Central memory CD8-positive, alpha-beta T cell (primary cell): Measurements from ENCODE around the gene RAC3.
"Not testable (repeated sequence)": the region's sequence is repeated elsewhere in the genome, so short reads cannot be mapped to it uniquely, and the experiment has no call there.

ENCODE experiments used
- ATAC-seq: fragments of 150-1000 bp; cut with Tn5 transposase; replicated peaks from 2 replicates; pipeline ENCODE4 v1.10.0; 2022; ENCODE audit warnings: mild to moderate bottlenecking, moderate FRiP score, moderate number of reproducible peaks; ENCODE audit not compliant: poor library complexity, severe bottlenecking; ENCODE audit errors: extremely low read depth
- DNase-seq, 2 donors: peaks; one replicate each; pipeline ENCODE4 v3.0.0; 2021; ENCODE audit warnings: low spot score in 2 of 2
- H3K27ac Mint-ChIP-seq: one replicate; pipeline ENCODE4 v1.8.0; 2022; ENCODE audit warnings: low read depth, mild to moderate bottlenecking, moderate library complexity, mixed read lengths
- H3K27me3 Mint-ChIP-seq: one replicate; pipeline ENCODE4 v1.8.0; 2022; ENCODE audit warnings: mixed read lengths
- H3K36me3 Mint-ChIP-seq: one replicate; pipeline ENCODE4 v1.8.0; 2022; ENCODE audit warnings: mild to moderate bottlenecking, moderate library complexity, mixed read lengths; ENCODE audit not compliant: insufficient read depth
- H3K4me1 Mint-ChIP-seq: one replicate; pipeline ENCODE4 v1.8.0; 2022; ENCODE audit warnings: mixed read lengths
- H3K4me3 Mint-ChIP-seq: one replicate; pipeline ENCODE4 v1.8.0; 2022; ENCODE audit warnings: mild to moderate bottlenecking, moderate library complexity, mixed read lengths
- H3K9me3 Mint-ChIP-seq: one replicate; pipeline ENCODE4 v1.8.0; 2022; ENCODE audit warnings: mixed read lengths

Gene RAC3

DNA sequence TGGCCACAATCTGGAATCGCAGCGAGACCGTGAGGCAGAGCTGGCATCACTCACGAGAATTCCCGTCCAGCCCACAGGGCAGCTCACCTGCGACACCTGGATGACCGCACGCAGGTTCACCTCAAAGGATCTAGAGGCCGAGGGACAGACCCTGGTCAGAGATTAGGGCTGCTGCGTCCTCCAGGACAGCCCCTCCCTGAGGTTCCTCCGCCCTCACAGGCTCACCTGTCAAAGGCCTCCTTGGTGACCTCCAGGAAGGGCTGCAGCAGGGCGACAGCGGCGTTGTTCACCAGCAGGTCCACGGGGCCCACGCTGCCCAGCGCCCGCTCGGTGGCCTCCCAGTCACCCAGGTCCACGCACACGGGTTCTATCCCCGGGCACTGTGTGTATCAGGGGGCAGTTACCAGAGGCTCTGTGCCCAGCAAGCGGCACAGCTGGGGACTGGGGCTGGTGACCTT lies 5.2 kb downstream of the RAC3 start:
- no peak for DNase-seq
- ATAC-seq = no peak

DNA sequence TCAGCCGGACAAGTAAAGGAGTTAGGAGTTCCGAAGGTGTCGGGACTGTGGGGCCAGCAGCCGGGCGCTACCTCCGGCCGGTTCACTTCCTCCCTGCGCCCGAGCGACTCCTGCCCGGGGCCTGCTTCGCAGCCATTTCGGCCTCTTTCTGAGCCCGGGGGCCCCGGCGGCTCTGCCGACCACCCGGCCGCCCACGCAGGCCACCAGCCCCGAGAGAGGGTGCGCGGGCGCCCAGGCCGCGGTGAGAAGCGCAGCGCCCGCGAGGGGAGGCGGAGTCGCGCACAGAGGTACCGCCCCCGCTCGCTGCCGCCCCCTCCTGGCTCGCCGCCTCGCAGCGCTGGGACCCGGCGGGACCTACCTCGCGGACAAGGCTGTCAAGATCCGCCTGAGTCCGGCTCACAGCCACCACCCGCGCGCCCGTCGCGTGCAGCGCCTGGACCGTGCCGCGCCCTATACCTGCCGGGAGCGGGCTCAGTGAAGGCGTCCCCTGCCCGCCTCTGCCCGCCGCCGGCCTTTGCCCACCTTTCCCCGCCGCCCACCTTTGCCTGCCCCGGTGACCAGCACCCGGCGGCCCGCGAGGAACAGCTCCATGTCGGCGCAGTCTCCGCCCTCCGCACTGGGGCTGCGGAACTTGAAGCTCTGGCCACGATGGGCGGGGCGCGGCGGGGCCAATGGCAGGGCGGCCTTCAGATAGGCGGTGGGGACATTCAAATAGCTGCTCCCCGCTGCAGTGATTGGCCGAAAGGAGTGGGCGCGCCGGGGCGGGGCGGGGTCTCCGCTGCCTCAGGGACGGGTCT lies 5.8 kb downstream of the RAC3 start, which contains the start of gene DCXR:
DCXR (minus strand) TSS at position 606 of the 797 bp plus-strand sequence; CDS start at position 591, 15 bp downstream.
- H3K4me1 Mint-ChIP-seq = peaks cover 9% of the 10 kb centered on the region
- H3K4me3 Mint-ChIP-seq = peak within 1 kb of the TSS; percentile 84
- H3K9me3 Mint-ChIP-seq = no peaks in the 10 kb centered on the region
- ATAC-seq (peak; percentile 92), DNase-seq (peak; percentile 88)
- no peaks in the 10 kb centered on the region for H3K27me3 Mint-ChIP-seq
- H3K27ac Mint-ChIP-seq = peak within 1 kb of the TSS; percentile 75
- H3K36me3 Mint-ChIP-seq = no peaks in the 10 kb centered on the region

More for the DNA sequence above, 5.2 kb downstream of the RAC3 start:
- H3K27ac Mint-ChIP-seq = no peak overlapping the region
- no peaks in the 10 kb centered on the region for H3K9me3 Mint-ChIP-seq
- no peaks in the 10 kb centered on the region for H3K36me3 Mint-ChIP-seq
- H3K4me3 Mint-ChIP-seq = peak overlapping the region; percentile 84
- H3K4me1 Mint-ChIP-seq = peaks cover 9% of the 10 kb centered on the region
- no peaks in the 10 kb centered on the region for H3K27me3 Mint-ChIP-seq

- Mint-ChIP-seq H3K9me3 (no peaks in the 10 kb centered on the region), H3K27me3 (no peaks in the 10 kb centered on the region), H3K4me1 (peaks cover 9% of the 10 kb centered on the region), H3K36me3 (no peaks in the 10 kb centered on the region), H3K27ac (peak overlapping the region; percentile 75), H3K4me3 (peak overlapping the region; percentile 84)
- DNase-seq = no peak
- no peak for ATAC-seq
Measured at GRCh38 chr17:82037889-82038195, 6.4 kb downstream of the RAC3 start.

DNA sequence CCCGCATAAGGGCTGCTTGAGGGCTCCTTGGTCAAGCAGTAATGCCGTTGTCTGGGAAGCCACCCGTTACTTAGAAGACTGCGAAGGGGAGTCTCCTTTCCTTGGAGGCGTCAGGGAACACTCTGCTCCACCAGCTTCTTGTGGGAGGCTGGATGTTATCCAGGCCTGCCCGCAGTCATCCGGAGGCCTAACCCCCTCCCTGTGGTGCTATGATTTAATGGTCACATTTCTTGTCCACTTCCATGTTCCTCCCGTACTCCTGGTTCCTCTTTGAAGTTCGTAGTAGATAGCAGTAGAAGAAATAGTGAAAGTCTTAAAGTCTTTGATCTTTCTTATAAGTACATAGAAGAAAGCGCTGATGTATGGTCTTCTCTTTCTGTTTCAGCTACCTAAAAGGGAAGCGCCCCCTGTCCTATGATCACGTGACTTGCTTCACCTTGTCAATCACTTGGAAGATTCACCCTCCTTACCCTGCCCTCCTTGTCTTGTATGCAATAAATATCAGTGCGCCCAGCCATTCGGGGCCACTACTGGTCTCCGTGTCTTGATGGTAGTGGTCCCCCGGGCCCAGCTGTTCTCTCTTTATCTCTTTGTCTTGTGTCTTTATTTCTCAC lies 7.4 kb downstream of the RAC3 start:
- H3K27me3 Mint-ChIP-seq, H3K4me3 Mint-ChIP-seq, ATAC-seq, H3K36me3 Mint-ChIP-seq, H3K27ac Mint-ChIP-seq, DNase-seq, H3K4me1 Mint-ChIP-seq, H3K9me3 Mint-ChIP-seq: not testable (repeated sequence)

GRCh38 chr17:82039695-82040299 lies 8.3 kb downstream of the RAC3 start:
- Mint-ChIP-seq H3K27me3 (no peaks in the 10 kb centered on the region), H3K27ac (no peak overlapping the region), H3K4me3 (no peak overlapping the region), H3K4me1 (peaks cover 9% of the 10 kb centered on the region), H3K9me3 (no peaks in the 10 kb centered on the region), H3K36me3 (peaks cover 2% of the 10 kb centered on the region)
- ATAC-seq (no peak), DNase-seq (no peak)

GRCh38 chr17:82041144-82041814 lies 9.8 kb downstream of the RAC3 start:
- H3K4me3 Mint-ChIP-seq = no peak overlapping the region
- no peaks in the 10 kb centered on the region for H3K27me3 Mint-ChIP-seq
- DNase-seq = no peak
- peaks cover 9% of the 10 kb centered on the region for H3K4me1 Mint-ChIP-seq
- ATAC-seq = no peak
- no peak overlapping the region for H3K27ac Mint-ChIP-seq
- H3K9me3 Mint-ChIP-seq = no peaks in the 10 kb centered on the region
- peaks cover 2% of the 10 kb centered on the region for H3K36me3 Mint-ChIP-seq

GRCh38 chr17:82042649-82043048 lies 11.2 kb downstream of the RAC3 start:
- Mint-ChIP-seq H3K4me1 (peaks cover 5% of the 10 kb centered on the region), H3K36me3 (peaks cover 3% of the 10 kb centered on the region), H3K4me3 (no peak overlapping the region), H3K27me3 (no peaks in the 10 kb centered on the region), H3K9me3 (no peaks in the 10 kb centered on the region), H3K27ac (no peak overlapping the region)
- ATAC-seq (no peak), DNase-seq (no peak)

DNA sequence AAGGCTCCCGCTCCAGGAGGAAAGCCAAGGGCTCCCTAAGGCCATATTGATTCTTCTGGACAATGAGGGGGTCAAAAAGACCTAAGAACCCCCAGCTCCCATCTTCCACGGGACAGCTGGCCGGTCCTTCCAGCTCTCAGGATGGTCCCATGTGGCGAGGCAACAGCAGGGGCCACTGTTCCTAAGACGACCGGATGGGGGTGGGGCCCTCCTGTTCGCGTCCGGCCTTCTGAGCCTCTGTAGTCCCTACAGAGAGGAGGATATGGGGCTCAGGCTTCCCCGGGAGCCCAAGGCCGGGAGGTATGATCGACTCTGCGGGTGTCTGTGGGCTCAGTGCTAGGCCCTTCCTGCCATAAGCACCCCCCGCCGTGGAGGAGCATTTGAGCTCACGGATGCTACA lies 12.0 kb downstream of the RAC3 start:
- Mint-ChIP-seq H3K27me3 (no peaks in the 10 kb centered on the region), H3K4me1 (no peaks in the 10 kb centered on the region), H3K4me3 (no peak overlapping the region), H3K36me3 (peaks cover 3% of the 10 kb centered on the region), H3K27ac (no peak overlapping the region), H3K9me3 (no peaks in the 10 kb centered on the region)
- ATAC-seq (no peak), DNase-seq (no peak)

- H3K36me3 Mint-ChIP-seq = peaks cover 3% of the 10 kb centered on the region
- peaks cover 4% of the 10 kb centered on the region for H3K4me1 Mint-ChIP-seq
- DNase-seq (no peak), ATAC-seq (no peak)
- no peaks in the 10 kb centered on the region for H3K9me3 Mint-ChIP-seq
- no peaks in the 10 kb centered on the region for H3K27me3 Mint-ChIP-seq
- no peak overlapping the region for H3K27ac Mint-ChIP-seq
- no peak overlapping the region for H3K4me3 Mint-ChIP-seq
Measured at GRCh38 chr17:82045936-82046484, 14.5 kb downstream of the RAC3 start.

DNA sequence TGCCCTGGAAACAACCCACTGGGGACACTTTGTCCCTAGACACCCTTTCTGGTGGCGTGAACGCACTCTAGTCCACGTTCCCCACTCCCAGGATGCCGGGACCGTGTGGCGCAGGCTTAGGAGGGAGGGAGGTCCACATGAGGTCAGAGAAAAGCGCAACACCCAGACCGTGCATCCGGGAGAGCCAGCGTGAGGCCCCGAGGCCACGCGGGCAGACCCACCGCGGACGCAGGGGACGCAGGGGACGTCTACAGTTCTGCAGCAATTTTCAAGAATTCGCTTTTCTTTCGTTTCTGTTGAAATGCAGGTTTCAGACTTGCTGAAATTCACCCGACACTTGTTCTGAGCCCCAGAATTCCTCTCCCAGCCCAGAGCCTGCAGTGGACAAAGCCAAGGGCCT lies 15.4 kb downstream of the RAC3 start:
- peaks cover 5% of the 10 kb centered on the region for H3K4me1 Mint-ChIP-seq
- H3K9me3 Mint-ChIP-seq = no peaks in the 10 kb centered on the region
- DNase-seq = no peak
- peaks cover 3% of the 10 kb centered on the region for H3K36me3 Mint-ChIP-seq
- no peaks in the 10 kb centered on the region for H3K27me3 Mint-ChIP-seq
- ATAC-seq = no peak
- no peak overlapping the region for H3K4me3 Mint-ChIP-seq
- H3K27ac Mint-ChIP-seq = no peak overlapping the region

GRCh38 chr17:82047379-82047778 lies 15.9 kb downstream of the RAC3 start:
- no peaks in the 10 kb centered on the region for H3K9me3 Mint-ChIP-seq
- H3K4me3 Mint-ChIP-seq = no peak overlapping the region
- peaks cover 3% of the 10 kb centered on the region for H3K36me3 Mint-ChIP-seq
- H3K27ac Mint-ChIP-seq = no peak overlapping the region
- peaks cover 5% of the 10 kb centered on the region for H3K4me1 Mint-ChIP-seq
- no peaks in the 10 kb centered on the region for H3K27me3 Mint-ChIP-seq
- DNase-seq = no peak
- ATAC-seq = no peak

GRCh38 chr17:82047914-82048570 lies 16.6 kb downstream of the RAC3 start:
- ATAC-seq (no peak), DNase-seq (no peak)
- H3K27ac Mint-ChIP-seq = peak overlapping the region; percentile 80
- no peak overlapping the region for H3K4me3 Mint-ChIP-seq
- peaks cover 5% of the 10 kb centered on the region for H3K4me1 Mint-ChIP-seq
- peaks cover 3% of the 10 kb centered on the region for H3K36me3 Mint-ChIP-seq
- no peaks in the 10 kb centered on the region for H3K9me3 Mint-ChIP-seq
- no peaks in the 10 kb centered on the region for H3K27me3 Mint-ChIP-seq
